ENCODE measurements around the gene DAB2IP. TPM values are rescaled to one million over a fixed set of nuclear protein-coding genes. Genes with fewer than 3 reads are reported as not detected.
"Not testable (repeated sequence)": the region's sequence is repeated elsewhere in the genome, so short reads cannot be mapped to it uniquely, and the experiment has no call there.

DAB2IP gene
- total and polyA plus RNA-seq, 4 donors, result 19.4 to 75.0 (median 28.7) TPM

GRCh38 chr9:121622387-121623203 is 28.8 kb upstream of the DAB2IP start:
- Histone ChIP-seq H3K9me3 (ENCODE audit: control insufficient read depth in 4 of 4, insufficient read depth in 3 of 4, low read length in 3 of 4) (no peaks in the 10 kb centered on the region), H3K27me3 (ENCODE audit: control insufficient read depth in 3 of 3, insufficient read depth in 3 of 3, low read length in 2 of 3) (no peaks in the 10 kb centered on the region), H3K27ac (ENCODE audit: low read depth in 1 of 2, low read length in 1 of 2) (no peak overlapping the region), H3K36me3 (ENCODE audit: control insufficient read depth in 4 of 4, insufficient read depth in 4 of 4, low read length in 4 of 4) (no peaks in the 10 kb centered on the region), H3K4me1 (ENCODE audit: control insufficient read depth in 5 of 5, insufficient read depth in 5 of 5, low read length in 5 of 5) (peaks cover 0 to 7% (median 2%) of the 10 kb centered on the region in 5 donors), H3K4me3 (no peak overlapping the region), H3K9ac (ENCODE audit: insufficient read depth in 1 of 2, low read length in 2 of 2) (no peak overlapping the region)
- no peak for ATAC-seq (ENCODE audit: insufficient read depth, low FRiP score)
- no peak for TF ChIP-seq CTCF (IDR thresholded peaks at IDR 0.05; ENCODE audit: control extremely low read depth, extremely low read depth)
- DNase-seq, result no peak
- WGBS, 2 donors, result 36 to 61% methylated on average over 14 of the region's 14 CpGs

- not testable (repeated sequence) for H3K9ac ChIP-seq (ENCODE audit: insufficient read depth in 1 of 2, low read length in 2 of 2); ATAC-seq (ENCODE audit: insufficient read depth, low FRiP score); H3K36me3 ChIP-seq (ENCODE audit: control insufficient read depth in 4 of 4, insufficient read depth in 4 of 4, low read length in 4 of 4); H3K9me3 ChIP-seq (ENCODE audit: control insufficient read depth in 4 of 4, insufficient read depth in 3 of 4, low read length in 3 of 4); H3K27me3 ChIP-seq (ENCODE audit: control insufficient read depth in 3 of 3, insufficient read depth in 3 of 3, low read length in 2 of 3); H3K4me1 ChIP-seq (ENCODE audit: control insufficient read depth in 5 of 5, insufficient read depth in 5 of 5, low read length in 5 of 5); DNase-seq; H3K27ac ChIP-seq (ENCODE audit: low read depth in 1 of 2, low read length in 1 of 2); H3K4me3 ChIP-seq
- 94 to 96% methylated on average over 2 of the region's 2 CpGs for WGBS, 2 donors
Observed at GRCh38 chr9:121623430-121623829, 28.0 kb upstream of the DAB2IP start.

- peaks cover 0 to 9% (median 2%) of the 10 kb centered on the region in 5 donors for H3K4me1 ChIP-seq (ENCODE audit: control insufficient read depth in 5 of 5, insufficient read depth in 5 of 5, low read length in 5 of 5)
- H3K9me3 ChIP-seq (ENCODE audit: control insufficient read depth in 4 of 4, insufficient read depth in 3 of 4, low read length in 3 of 4), result no peaks in the 10 kb centered on the region
- ATAC-seq (ENCODE audit: insufficient read depth, low FRiP score) (no peak), DNase-seq (no peak)
- no peak overlapping the region for H3K9ac ChIP-seq (ENCODE audit: insufficient read depth in 1 of 2, low read length in 2 of 2)
- no peak overlapping the region for H3K27ac ChIP-seq (ENCODE audit: low read depth in 1 of 2, low read length in 1 of 2)
- no peak overlapping the region for H3K4me3 ChIP-seq
- no peaks in the 10 kb centered on the region for H3K36me3 ChIP-seq (ENCODE audit: control insufficient read depth in 4 of 4, insufficient read depth in 4 of 4, low read length in 4 of 4)
- WGBS, 2 donors, result 79 to 83% methylated on average over 3 of the region's 3 CpGs
- no peak for TF ChIP-seq CTCF (IDR thresholded peaks at IDR 0.05; ENCODE audit: control extremely low read depth, extremely low read depth)
- no peaks in the 10 kb centered on the region for H3K27me3 ChIP-seq (ENCODE audit: control insufficient read depth in 3 of 3, insufficient read depth in 3 of 3, low read length in 2 of 3)
Observed at GRCh38 chr9:121625590-121625989, 25.8 kb upstream of the DAB2IP start.

- peaks cover 0 to 9% (median 2%) of the 10 kb centered on the region in 5 donors for H3K4me1 ChIP-seq (ENCODE audit: control insufficient read depth in 5 of 5, insufficient read depth in 5 of 5, low read length in 5 of 5)
- WGBS, 2 donors, result 93 to 94% methylated on average over 4 of the region's 4 CpGs
- ATAC-seq (ENCODE audit: insufficient read depth, low FRiP score) (no peak), DNase-seq (no peak)
- no peak for TF ChIP-seq CTCF (IDR thresholded peaks at IDR 0.05; ENCODE audit: control extremely low read depth, extremely low read depth)
- H3K36me3 ChIP-seq (ENCODE audit: control insufficient read depth in 4 of 4, insufficient read depth in 4 of 4, low read length in 4 of 4), result no peaks in the 10 kb centered on the region
- H3K27ac ChIP-seq (ENCODE audit: low read depth in 1 of 2, low read length in 1 of 2), result no peak overlapping the region
- H3K27me3 ChIP-seq (ENCODE audit: control insufficient read depth in 3 of 3, insufficient read depth in 3 of 3, low read length in 2 of 3), result no peaks in the 10 kb centered on the region
- H3K9ac ChIP-seq (ENCODE audit: insufficient read depth in 1 of 2, low read length in 2 of 2), result no peak overlapping the region
- H3K9me3 ChIP-seq (ENCODE audit: control insufficient read depth in 4 of 4, insufficient read depth in 3 of 4, low read length in 3 of 4), result no peaks in the 10 kb centered on the region
- no peak overlapping the region for H3K4me3 ChIP-seq
Observed at GRCh38 chr9:121626012-121626411, 25.4 kb upstream of the DAB2IP start.
